Measurements from ENCODE around the gene P4HA3. TPM values are rescaled to one million over a fixed set of nuclear protein-coding genes. Genes with fewer than 3 reads are reported as not detected.

Gene P4HA3
- total RNA-seq, 3 donors from 2014 or later (not counting 1 experiment from before 2014, with no cell fraction given): not detected

GRCh38 chr11:74288161-74288560, 23.3 kb downstream of the P4HA3 start:
- H3K4me3 ChIP-seq (ENCODE audit: low read length): no peak overlapping the region
- Mint-ChIP-seq H3K36me3 (no peaks in the 10 kb centered on the region), H3K27ac (no peak overlapping the region), H3K4me1 (no peaks in the 10 kb centered on the region), H3K27me3 (ENCODE audit: low read depth in 2 of 2) (peaks cover 16 to 21% of the 10 kb centered on the region in 2 donors), H3K4me3 (no peak overlapping the region), H3K9me3 (no peaks in the 10 kb centered on the region)
- H3K9me3 ChIP-seq (ENCODE audit: control insufficient read depth, insufficient read depth, low read length): no peaks in the 10 kb centered on the region
- H3K27ac ChIP-seq (ENCODE audit: low read length): no peak overlapping the region
- no peak for DNase-seq
- no peak for ATAC-seq
- H3K4me1 ChIP-seq (ENCODE audit: control insufficient read depth, insufficient read depth, low read length): no peaks in the 10 kb centered on the region
- 30% methylated on average over 1 of the region's 1 CpG for WGBS (ENCODE audit: insufficient coverage)
- H3K36me3 ChIP-seq (ENCODE audit: control insufficient read depth, insufficient read depth, low read length): no peaks in the 10 kb centered on the region
- TF ChIP-seq CTCF (IDR thresholded peaks at IDR 0.05): no peak
- intact Hi-C loops (cut with micrococcal nuclease): no loop called here
- no peaks in the 10 kb centered on the region for H3K27me3 ChIP-seq (ENCODE audit: control insufficient read depth, insufficient read depth, low read length)

GRCh38 chr11:74284466-74284865, 27.0 kb downstream of the P4HA3 start:
- Histone ChIP-seq H3K9me3 (ENCODE audit: control insufficient read depth, insufficient read depth, low read length) (no peaks in the 10 kb centered on the region), H3K27ac (ENCODE audit: low read length) (no peak overlapping the region), H3K36me3 (ENCODE audit: control insufficient read depth, insufficient read depth, low read length) (no peaks in the 10 kb centered on the region), H3K4me1 (ENCODE audit: control insufficient read depth, insufficient read depth, low read length) (no peaks in the 10 kb centered on the region), H3K27me3 (ENCODE audit: control insufficient read depth, insufficient read depth, low read length) (no peaks in the 10 kb centered on the region), H3K4me3 (ENCODE audit: low read length) (no peak overlapping the region)
- Mint-ChIP-seq H3K36me3 (no peaks in the 10 kb centered on the region), H3K4me1 (no peaks in the 10 kb centered on the region), H3K27me3 (ENCODE audit: low read depth in 2 of 2) (peaks cover 8 to 13% of the 10 kb centered on the region in 2 donors), H3K4me3 (no peak overlapping the region), H3K9me3 (no peaks in the 10 kb centered on the region), H3K27ac (no peak overlapping the region)
- no peak for ATAC-seq
- no peak for DNase-seq
- WGBS (ENCODE audit: insufficient coverage): 90% methylated on average over 2 of the region's 2 CpGs
- intact Hi-C loops (cut with micrococcal nuclease): no loop called here
- no peak for TF ChIP-seq CTCF (IDR thresholded peaks at IDR 0.05)

DNA sequence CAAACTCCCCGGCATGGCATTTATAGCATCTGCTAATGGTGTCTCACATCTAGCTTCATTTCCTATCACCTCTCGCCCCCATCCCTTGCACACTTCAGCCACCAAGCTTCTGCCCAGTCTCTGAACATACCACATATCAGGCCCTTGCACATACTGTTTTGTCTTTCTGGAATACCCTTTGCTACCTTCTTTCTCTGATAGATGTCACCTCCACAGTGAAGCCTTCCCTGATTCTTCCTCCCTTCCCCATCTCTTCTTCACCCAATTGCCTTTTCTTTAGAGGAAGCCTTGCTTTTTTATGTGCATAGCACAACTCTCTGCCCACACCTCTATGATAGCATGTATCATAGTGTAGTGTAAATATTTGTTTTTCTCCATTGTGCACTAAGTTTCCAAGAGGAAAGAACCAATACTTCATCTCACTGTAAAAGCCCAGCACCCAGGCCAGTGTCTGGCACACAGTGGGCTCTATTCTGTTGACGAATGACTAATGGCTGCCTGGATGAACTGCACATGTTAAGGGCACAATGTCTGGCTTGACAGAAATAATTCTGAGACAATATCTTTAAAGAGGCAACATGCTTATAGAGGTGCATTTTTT, 27.8 kb downstream of the P4HA3 start:
- Histone ChIP-seq H3K27me3 (ENCODE audit: control insufficient read depth, insufficient read depth, low read length) (no peaks in the 10 kb centered on the region), H3K4me1 (ENCODE audit: control insufficient read depth, insufficient read depth, low read length) (no peaks in the 10 kb centered on the region), H3K27ac (ENCODE audit: low read length) (no peak overlapping the region), H3K36me3 (ENCODE audit: control insufficient read depth, insufficient read depth, low read length) (no peaks in the 10 kb centered on the region), H3K9me3 (ENCODE audit: control insufficient read depth, insufficient read depth, low read length) (no peaks in the 10 kb centered on the region), H3K4me3 (ENCODE audit: low read length) (no peak overlapping the region)
- Mint-ChIP-seq H3K27ac (no peak overlapping the region), H3K4me3 (no peak overlapping the region), H3K9me3 (no peaks in the 10 kb centered on the region), H3K27me3 (ENCODE audit: low read depth in 2 of 2) (peaks cover 8 to 13% of the 10 kb centered on the region in 2 donors), H3K36me3 (no peaks in the 10 kb centered on the region), H3K4me1 (no peaks in the 10 kb centered on the region)
- intact Hi-C loops (cut with micrococcal nuclease): no loop called here
- DNase-seq (no peak), ATAC-seq (no peak)
- TF ChIP-seq CTCF (IDR thresholded peaks at IDR 0.05): no peak
- WGBS (ENCODE audit: insufficient coverage): 73% methylated on average over 3 of the region's 3 CpGs

DNA sequence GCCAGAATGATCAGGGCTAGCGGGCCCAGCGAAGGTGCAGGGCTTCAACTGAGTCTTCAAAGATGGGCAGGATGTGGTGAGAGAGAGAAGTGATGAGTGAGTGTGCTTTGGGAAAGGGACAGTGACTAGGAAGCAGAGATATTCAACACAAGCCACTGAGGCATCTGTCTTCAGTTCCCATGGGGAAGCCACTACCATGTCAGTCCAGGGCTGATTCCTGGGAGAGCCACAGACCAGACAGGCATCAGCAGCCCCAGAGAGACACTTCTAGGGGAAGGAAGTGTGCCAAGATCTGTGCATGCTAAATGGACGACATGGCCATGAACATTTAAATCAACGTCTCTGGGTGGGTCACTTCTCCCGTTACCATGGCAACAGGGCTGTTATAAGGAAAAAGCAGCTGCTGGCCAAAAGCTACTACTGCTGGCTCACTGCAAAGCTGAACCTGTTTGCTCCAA, 28.5 kb downstream of the P4HA3 start:
- ATAC-seq (no peak), DNase-seq (no peak)
- Mint-ChIP-seq H3K27me3 (ENCODE audit: low read depth in 2 of 2) (peaks cover 10 to 18% of the 10 kb centered on the region in 2 donors), H3K4me3 (no peak overlapping the region), H3K9me3 (no peaks in the 10 kb centered on the region), H3K27ac (no peak overlapping the region), H3K4me1 (no peaks in the 10 kb centered on the region), H3K36me3 (no peaks in the 10 kb centered on the region)
- Histone ChIP-seq H3K27ac (ENCODE audit: low read length) (no peak overlapping the region), H3K36me3 (ENCODE audit: control insufficient read depth, insufficient read depth, low read length) (no peaks in the 10 kb centered on the region), H3K4me3 (ENCODE audit: low read length) (no peak overlapping the region), H3K9me3 (ENCODE audit: control insufficient read depth, insufficient read depth, low read length) (no peaks in the 10 kb centered on the region), H3K27me3 (ENCODE audit: control insufficient read depth, insufficient read depth, low read length) (no peaks in the 10 kb centered on the region), H3K4me1 (ENCODE audit: control insufficient read depth, insufficient read depth, low read length) (no peaks in the 10 kb centered on the region)
- no peak for TF ChIP-seq CTCF (IDR thresholded peaks at IDR 0.05)
- intact Hi-C loops (cut with micrococcal nuclease): no loop called here
- WGBS (ENCODE audit: insufficient coverage): 84% methylated on average over 5 of the region's 5 CpGs
